Measurements from ENCODE around the gene TMEM123. TPM values are rescaled to one million over a fixed set of nuclear protein-coding genes. Genes with fewer than 3 reads are reported as not detected.

Gene TMEM123
- total RNA-seq, 1 experiment from 2014 or later: 89.7 TPM

DNA sequence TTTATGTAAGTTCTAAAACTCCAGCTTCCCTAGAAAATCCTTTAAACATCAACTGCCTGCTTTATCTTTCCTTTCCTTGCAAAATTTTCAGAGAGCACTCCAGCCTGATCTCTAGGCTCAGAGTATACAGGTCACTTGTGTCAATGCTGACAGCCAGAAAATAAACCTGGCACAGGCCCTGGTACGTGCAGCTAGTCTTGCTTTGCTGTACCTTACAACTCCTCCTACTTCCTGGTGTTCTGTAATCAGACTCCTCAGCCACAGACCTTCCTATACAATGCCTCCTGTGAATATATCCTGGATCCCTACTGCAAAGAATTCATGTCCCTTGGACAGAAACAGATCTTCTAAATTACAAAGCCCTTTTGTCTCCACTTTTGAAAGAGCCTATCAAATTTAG, 24.2 kb upstream of the TMEM123 start:
- in situ Hi-C loops (cut with HindIII; ENCODE audit: low pct_unique_long_range_greater_than_20kb, low sequenced_read_pairs): no loop called here
- DNase-seq (ENCODE audit: low read depth): no peak

DNA sequence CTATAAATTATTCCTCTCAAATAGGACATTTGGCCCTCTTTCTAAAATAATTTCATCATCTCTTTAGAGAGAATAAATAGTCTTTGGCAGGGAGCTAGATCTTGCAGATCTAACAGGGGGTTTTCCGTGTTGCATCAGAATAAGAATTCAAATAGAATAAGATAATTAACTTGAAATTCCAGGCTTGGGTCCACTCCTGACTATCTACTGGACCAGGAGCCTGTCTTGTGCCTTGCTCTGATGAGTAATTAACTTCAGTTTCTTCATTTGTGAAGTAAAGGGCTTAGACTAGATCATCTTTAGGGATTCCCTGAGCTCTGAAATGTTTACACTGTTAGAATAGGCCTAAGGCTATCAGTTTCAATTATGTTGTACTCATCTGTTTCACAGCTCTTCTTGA, 23.5 kb upstream of the TMEM123 start:
- DNase-seq (ENCODE audit: low read depth): no peak
- in situ Hi-C loops (cut with HindIII; ENCODE audit: low pct_unique_long_range_greater_than_20kb, low sequenced_read_pairs): no loop called here

DNA sequence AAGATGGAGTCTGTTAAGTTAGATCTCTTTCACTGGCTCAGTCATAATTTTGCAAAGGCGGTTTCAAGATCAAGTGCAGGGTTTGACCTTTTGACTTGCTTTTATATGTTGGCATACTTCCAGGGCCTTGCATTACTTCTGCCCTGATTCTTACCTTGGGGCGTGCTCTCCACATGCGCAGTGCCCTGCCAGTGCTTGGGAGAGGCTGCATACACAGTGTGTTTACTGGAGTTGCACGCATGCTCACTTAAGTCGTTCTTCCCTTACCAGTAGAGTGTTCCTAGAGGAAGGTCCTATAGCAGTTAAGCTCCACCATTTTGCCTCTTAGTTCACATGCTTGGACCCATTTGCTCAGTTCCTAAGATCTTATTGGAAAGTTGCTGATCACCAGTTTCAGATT, 21.0 kb upstream of the TMEM123 start:
- in situ Hi-C loops (cut with HindIII; ENCODE audit: low pct_unique_long_range_greater_than_20kb, low sequenced_read_pairs): no loop called here

DNA sequence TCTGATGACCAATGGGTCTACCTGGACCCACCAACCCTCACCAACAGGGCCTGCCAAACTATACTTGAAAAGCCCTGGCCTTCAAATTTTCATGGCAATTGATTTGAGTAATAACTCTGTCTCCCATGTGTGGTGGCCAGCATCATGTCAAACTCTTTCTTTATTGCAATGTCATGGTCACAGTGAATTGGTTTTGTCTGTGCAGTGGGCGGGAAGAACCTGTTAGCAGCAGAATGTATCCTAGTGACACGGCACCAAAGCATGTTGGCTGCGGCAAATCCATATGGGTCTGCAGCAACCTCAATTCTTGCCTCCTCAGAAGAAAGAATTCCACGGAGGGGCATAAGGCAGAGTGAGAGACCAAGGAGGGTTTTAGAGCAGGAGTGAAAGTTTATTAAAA, 19.6 kb upstream of the TMEM123 start:
- in situ Hi-C loops (cut with HindIII; ENCODE audit: low pct_unique_long_range_greater_than_20kb, low sequenced_read_pairs): no loop called here
- no peak for DNase-seq (ENCODE audit: low read depth)

More for the DNA sequence above, 21.0 kb upstream of the TMEM123 start:
- no peak for DNase-seq (ENCODE audit: low read depth)

DNA sequence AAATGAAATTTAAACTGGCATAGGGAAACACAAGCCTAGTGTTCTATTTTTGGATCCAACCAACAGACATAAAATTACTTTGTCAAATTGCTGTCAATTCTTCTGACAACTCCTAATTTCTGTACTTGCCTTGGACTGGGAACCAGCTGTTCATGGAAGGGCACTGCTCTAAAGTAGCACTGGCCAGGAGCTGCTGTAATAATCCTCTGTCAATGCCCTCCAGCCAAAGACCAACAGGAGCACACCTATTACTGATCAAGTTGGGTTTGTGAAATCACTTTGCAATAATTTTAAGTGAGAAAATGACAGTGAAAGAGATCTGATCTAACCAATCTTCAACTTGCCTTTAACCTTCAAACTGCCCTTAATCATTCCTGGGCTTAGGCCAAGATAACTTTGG, 18.9 kb upstream of the TMEM123 start:
- DNase-seq (ENCODE audit: low read depth): no peak
- in situ Hi-C loops (cut with HindIII; ENCODE audit: low pct_unique_long_range_greater_than_20kb, low sequenced_read_pairs): no loop called here

DNA sequence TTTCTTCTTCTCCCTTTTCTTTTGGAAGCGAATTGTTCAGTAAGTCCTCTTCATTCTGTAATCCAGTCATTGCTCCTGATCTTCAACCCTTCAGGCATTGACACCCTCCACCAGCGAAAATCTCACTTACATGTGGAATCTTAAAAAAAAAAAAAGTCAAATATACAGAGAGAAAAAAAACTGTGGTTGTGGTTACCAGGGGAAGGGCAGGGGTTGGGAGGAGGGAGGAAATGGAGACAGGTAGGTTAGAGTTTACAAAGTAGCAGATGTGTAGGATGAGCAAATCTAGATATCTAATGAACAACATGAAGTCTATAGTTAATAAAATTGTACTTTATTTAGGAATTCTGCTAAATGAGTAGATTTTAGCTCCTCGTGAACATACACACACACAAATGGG, 17.7 kb upstream of the TMEM123 start:
- no peak for DNase-seq (ENCODE audit: low read depth)
- in situ Hi-C loops (cut with HindIII; ENCODE audit: low pct_unique_long_range_greater_than_20kb, low sequenced_read_pairs): no loop called here

DNA sequence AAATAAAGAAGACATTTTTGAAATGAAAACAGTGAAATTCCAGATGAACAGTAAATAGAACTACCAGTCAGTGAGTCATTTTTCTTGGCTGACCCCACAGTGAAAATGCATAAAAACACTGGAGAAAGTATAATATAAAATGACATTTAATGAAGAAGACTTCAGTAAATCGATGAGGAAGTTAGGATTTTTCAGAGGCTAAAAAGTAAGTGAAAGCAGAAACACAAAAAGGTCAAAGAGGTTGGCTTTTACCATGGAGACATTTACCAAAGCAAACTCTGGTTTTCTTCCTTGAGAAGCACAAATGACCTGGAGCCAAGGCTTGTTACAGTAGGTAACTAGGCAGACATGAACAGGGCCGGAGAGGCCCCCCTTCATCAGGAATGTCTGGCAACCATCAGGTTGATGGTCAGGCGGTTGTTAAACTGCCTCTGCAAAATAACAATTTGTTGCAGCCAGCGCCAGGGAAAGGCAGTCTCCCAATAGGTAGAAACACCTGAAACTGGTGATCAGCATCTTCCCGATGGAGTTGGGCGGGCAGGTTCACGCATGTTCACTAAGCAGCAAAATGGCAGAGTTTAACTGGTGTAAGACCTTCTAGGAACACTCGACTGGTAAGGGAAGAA, 16.7 kb upstream of the TMEM123 start:
- in situ Hi-C loops (cut with HindIII; ENCODE audit: low pct_unique_long_range_greater_than_20kb, low sequenced_read_pairs): no loop called here
- DNase-seq (ENCODE audit: low read depth): no peak

DNA sequence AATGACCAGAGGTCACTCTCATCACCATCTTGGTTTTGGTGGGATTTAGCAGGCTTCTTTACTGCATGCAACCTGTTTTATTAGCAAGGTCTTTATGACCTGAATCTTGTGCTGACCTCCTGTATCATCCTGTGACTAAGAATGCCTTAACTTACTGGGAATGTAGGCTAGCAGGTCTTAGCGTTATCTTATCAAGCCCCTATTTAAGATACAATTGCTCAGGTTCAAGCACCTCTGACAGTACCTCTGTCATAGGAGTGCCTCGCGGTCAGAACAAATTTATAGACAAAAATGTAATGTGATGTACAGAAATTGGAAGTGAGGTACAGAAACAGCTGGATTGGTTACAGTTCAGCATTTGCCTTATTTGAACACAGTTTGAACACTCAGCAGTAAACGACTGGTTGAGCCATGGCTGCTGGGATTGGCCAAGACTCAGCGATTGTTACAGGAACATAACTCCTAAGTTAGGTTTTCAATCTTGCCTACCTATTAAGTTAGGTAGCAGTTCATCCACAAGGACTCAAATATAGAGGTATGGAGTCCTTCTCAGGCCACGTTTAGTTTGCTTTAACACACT, 16.1 kb upstream of the TMEM123 start:
- in situ Hi-C loops (cut with HindIII; ENCODE audit: low pct_unique_long_range_greater_than_20kb, low sequenced_read_pairs): no loop called here
- no peak for DNase-seq (ENCODE audit: low read depth)

DNA sequence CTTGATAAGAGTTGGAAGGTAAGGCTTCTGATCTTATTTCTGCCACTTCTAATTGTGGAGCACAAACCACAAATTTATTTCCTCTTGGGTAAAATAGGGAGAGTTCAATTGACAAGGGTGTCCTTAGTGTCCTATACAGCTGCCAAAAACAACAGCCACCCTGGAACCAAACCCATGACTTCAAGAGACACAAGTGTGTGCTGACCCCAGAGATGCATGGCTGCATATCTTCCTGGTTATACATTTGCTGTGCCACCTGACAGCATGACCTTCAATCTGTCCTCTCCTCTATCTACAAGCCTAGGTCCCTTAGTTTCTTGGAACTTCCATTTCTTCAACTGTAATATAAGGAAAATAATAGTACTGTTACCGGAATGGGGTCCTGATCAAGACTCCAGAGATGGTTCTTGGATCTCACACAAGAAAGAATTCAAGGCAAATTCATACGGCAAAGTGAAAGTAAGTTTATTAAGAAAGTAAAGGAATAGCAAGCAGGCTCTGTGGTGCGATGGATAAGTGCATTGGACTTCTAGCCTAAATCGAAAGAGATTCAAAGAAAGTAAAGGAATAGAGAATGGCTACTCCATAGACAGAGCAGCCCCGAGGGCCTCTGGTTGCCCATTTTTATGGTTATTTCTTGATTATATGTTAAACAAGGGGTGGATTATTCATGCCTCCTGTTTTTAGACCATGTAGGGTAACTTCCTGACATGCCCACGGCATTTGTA, 15.5 kb upstream of the TMEM123 start:
- DNase-seq (ENCODE audit: low read depth): no peak
- in situ Hi-C loops (cut with HindIII; ENCODE audit: low pct_unique_long_range_greater_than_20kb, low sequenced_read_pairs): no loop called here

DNA sequence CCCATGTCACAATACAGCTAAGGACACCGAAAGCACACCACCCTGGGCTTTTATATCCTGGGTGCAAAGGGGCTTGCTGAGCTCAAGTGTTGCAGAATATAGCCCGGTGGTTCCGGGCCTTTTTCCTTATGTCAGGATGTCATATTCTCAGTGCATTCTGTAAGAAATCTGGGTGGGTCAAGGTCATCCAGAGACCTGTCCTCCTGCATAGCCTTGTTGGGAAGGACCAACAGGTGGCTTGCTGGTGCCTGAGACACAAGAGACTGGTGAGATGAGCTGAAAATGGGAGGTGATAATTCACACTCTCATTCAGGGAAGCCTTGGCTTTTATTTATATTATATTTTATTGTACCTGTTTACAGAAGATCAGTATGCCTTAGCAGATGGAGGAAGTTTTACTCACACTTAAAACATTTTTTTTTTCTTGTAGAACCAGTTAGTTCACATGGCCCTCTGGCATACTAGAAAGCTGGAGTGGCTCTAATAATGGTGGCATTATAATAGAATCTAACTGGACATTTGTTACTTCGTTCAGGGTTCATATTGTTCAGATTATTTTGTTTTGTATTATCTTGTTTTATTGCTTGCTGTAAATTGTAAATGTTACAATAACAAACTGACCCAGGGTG, 14.6 kb upstream of the TMEM123 start:
- in situ Hi-C loops (cut with HindIII; ENCODE audit: low pct_unique_long_range_greater_than_20kb, low sequenced_read_pairs): no loop called here

DNA sequence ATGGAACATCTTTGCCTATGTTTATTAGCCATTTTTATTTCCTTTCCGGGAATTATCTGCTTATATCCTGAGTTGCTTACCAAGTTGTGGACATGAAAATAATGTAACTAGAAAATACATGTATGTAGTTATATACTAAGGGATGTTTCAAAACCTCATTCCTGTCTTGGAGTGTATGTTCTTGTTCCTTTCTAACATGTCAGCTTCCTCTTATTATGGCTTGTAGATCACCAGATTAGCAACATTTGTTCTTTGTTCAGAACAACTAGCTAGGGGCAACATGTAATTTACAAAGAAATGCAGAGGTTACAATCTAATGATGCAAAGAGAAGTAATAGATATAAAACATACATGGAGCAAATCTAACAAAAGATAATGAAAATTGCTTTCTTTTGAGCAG, 13.1 kb upstream of the TMEM123 start:
- no peak for DNase-seq (ENCODE audit: low read depth)
- in situ Hi-C loops (cut with HindIII; ENCODE audit: low pct_unique_long_range_greater_than_20kb, low sequenced_read_pairs): no loop called here

More for the DNA sequence above, 14.6 kb upstream of the TMEM123 start:
- no peak for DNase-seq (ENCODE audit: low read depth)

DNA sequence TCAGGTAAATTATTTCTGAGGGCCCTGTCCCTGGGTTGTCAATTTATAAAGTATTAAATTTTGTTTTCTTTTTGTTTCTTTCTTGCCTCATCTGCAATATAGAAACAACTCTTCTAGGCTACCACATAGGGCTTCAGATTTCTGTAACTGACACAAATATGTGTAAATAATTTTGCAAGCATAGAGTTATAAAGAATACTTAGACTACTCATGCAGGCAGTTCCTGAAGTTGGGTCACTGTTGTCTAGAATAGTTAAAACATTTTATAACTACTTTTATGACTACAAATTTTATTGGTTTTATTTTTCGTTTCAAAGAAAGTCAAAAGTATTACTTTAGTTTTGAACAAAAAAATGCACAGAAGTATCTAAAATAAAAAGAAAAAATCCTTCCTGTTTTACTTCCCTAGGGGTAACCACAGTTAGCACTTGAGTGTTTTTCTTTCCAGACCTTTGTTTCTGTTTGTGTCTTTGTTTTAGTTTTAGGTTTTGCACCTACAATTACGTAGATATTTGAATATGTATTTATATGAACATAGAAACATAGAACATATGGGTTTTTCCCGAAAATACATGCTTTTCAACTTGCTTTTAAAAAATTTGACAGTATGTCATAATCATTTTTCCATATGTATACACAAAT, 12.4 kb upstream of the TMEM123 start:
- DNase-seq (ENCODE audit: low read depth): no peak
- in situ Hi-C loops (cut with HindIII; ENCODE audit: low pct_unique_long_range_greater_than_20kb, low sequenced_read_pairs): no loop called here

DNA sequence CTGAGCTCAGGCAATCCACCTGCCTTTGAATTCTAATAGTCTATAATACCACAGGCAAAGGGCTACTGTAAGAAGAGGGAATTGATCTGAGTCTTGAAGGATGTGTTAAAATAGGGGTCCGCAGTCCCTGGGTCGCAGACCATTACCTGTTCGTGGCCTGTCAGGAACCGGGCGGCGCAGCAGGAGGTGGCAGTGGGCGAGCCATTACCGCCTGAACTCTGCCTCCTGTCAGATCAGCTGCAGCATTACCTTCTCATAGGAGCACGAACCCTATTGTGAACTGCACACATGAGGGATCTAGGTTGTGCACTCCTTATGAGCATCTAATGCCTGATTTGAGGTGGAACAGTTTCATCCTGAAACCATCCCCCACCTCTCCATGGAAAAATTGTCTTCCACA, 11.5 kb upstream of the TMEM123 start:
- no peak for DNase-seq (ENCODE audit: low read depth)
- in situ Hi-C loops (cut with HindIII; ENCODE audit: low pct_unique_long_range_greater_than_20kb, low sequenced_read_pairs): no loop called here

DNA sequence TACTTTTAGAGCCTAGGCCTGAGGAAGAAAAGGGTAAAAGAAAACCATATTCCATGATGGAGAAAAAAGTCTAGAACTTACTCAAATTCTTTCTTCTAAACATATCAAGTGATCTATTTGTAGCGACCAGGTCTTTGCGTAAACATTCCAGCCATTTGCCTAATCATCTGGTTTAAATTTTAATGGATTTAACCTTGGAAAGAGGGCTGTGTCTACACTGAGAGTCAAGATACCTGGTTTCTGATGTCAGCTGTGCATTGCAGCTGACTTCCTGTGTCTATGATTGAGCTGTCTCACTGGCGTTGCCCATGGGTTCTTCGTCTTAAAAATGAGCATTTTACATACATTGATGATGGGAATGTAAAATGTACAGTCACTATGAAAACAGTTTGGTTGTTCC, 10.0 kb upstream of the TMEM123 start:
- in situ Hi-C loops (cut with HindIII; ENCODE audit: low pct_unique_long_range_greater_than_20kb, low sequenced_read_pairs): no loop called here

DNA sequence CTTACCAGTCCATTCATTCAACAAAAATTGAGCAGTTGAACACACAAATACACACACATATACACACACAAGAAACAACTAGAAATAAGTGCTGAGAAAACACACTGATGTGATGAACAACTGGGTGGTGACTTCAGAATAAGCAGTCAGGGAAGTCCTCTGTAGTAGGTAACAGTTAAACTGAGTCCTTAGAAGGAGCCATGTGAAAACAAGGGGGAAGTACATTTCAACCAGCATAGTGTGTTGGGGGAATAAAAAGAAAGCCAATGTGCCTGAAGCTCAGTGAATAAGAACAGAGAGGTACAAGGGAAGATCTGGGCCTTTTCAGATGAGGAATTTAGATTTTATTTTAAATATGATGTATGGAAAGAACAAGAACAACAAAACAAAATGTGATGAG, 6.8 kb upstream of the TMEM123 start:
- in situ Hi-C loops (cut with HindIII; ENCODE audit: low pct_unique_long_range_greater_than_20kb, low sequenced_read_pairs): no loop called here
- DNase-seq (ENCODE audit: low read depth): no peak

More for the DNA sequence above, 10.0 kb upstream of the TMEM123 start:
- DNase-seq (ENCODE audit: low read depth): no peak

DNA sequence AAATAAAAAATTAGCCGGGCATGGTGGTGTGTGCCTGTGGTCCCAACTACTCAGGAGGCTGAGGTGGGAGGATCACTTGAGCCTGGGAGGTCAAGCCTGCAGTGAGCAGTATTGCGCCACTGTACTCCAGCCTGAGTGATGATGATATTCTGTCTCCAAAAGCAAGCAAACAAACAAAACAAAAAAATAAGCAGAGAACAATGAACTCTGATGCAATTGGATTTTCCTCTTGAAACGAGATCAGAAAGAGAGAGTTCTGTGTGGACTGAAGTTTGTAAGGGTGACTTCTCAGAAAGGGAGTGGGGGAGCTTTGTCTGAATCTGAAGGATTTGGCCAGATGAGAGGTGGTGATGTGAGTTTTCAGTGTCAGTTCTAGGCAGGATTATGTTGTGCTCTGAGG, 6.0 kb upstream of the TMEM123 start:
- in situ Hi-C loops (cut with HindIII; ENCODE audit: low pct_unique_long_range_greater_than_20kb, low sequenced_read_pairs): no loop called here
- no peak for DNase-seq (ENCODE audit: low read depth)

DNA sequence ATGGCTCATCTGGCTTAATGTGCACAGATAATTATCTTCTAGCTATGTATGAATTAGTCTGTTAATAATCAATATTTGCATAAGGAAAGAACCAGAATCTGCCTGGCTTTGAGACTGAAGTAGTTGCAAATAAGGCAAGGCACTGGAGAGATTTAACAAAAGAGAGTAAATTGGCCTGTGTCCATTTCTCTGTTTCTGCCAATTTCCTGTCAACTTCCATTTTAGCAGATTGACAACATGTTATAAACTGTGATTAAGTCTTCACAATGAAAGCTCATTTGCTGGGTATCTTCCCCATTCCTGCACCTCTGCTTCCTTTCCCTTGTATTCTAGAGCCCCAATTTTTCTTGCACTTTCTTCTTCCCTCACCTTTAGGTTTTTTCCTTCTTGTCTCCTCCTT, 5.3 kb upstream of the TMEM123 start:
- DNase-seq (ENCODE audit: low read depth): no peak
- in situ Hi-C loops (cut with HindIII; ENCODE audit: low pct_unique_long_range_greater_than_20kb, low sequenced_read_pairs): no loop called here

DNA sequence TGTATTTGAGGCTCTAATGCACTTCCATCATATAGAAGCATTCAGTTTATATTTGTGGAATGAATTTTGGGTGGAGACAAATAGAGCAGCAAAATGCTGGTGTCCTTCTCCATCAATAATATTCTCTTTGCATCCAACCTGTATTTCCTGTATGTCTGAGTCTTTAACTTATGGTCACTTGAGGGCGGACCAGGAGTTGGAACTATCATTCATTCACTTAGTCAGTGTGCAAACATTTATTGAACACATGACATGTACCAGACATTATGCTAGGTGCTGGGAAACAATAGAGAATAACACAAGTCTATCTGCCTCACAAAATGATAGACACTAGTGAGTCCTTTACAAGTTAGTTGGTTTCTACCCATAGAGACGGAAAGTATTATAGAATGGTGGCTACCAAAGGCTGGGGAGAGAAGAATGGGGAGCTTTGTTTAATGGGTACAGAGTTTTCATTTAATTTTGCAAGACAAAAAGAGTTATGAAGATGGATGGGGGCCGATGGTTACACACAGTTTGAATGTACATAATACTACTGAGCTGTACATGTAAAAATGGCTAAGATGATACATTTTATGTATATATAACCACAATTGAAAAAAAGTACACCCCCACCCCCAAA, 4.6 kb upstream of the TMEM123 start:
- in situ Hi-C loops (cut with HindIII; ENCODE audit: low pct_unique_long_range_greater_than_20kb, low sequenced_read_pairs): no loop called here

DNA sequence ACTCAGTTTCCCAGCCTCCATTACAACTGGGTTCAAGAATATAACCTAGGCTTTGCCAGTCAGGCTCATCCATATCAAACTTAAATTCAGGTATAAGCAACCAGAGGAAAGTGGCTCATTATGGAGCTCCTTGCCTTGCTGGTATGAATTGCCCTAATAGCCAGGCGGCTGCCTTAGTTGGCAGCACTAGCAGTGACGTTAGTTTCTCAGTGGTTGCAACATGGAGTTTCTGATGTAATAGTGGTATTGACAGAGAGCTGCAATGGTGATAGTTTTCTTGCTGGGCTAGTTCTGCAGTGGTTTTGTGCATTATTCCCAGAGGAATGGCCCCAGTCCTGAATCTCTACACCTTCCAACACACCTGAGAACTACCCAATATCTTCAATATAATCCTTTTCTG, 3.8 kb upstream of the TMEM123 start:
- no peak for DNase-seq (ENCODE audit: low read depth)
- in situ Hi-C loops (cut with HindIII; ENCODE audit: low pct_unique_long_range_greater_than_20kb, low sequenced_read_pairs): no loop called here

More for the DNA sequence above, 4.6 kb upstream of the TMEM123 start:
- DNase-seq (ENCODE audit: low read depth): no peak

Measured in Caki2 (cell line).